ENCODE data around the gene NDUFA8.

GRCh38 chr9:122197882-122198281 is 38.3 kb upstream of the NDUFA8 start:
- TF ChIP-seq, protein P1, sequence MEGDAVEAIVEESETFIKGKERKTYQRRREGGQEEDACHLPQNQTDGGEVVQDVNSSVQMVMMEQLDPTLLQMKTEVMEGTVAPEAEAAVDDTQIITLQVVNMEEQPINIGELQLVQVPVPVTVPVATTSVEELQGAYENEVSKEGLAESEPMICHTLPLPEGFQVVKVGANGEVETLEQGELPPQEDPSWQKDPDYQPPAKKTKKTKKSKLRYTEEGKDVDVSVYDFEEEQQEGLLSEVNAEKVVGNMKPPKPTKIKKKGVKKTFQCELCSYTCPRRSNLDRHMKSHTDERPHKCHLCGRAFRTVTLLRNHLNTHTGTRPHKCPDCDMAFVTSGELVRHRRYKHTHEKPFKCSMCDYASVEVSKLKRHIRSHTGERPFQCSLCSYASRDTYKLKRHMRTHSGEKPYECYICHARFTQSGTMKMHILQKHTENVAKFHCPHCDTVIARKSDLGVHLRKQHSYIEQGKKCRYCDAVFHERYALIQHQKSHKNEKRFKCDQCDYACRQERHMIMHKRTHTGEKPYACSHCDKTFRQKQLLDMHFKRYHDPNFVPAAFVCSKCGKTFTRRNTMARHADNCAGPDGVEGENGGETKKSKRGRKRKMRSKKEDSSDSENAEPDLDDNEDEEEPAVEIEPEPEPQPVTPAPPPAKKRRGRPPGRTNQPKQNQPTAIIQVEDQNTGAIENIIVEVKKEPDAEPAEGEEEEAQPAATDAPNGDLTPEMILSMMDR (optimal IDR thresholded peaks at IDR 0.05 in 1 of 3, IDR thresholded peaks at IDR 0.05 in 1 of 3, conservative IDR thresholded peaks at IDR 0.05 in 1 of 3; ENCODE audit: extremely low read depth in 1 of 3, insufficient read depth in 2 of 3, low read length in 3 of 3) = no peak
- no peak for TF ChIP-seq EZH2 (IDR thresholded peaks at IDR 0.05; ENCODE audit: low read length)
